Activated CD8-positive, alpha-beta memory T cell treated with anti-CD3 and anti-CD28 coated beads, Interleukin-2, amount 50 U/mL, for 1 hour (primary cell): Measurements from ENCODE around the gene AMFR.

Experiments
- DNase-seq: peaks from one replicate; pipeline ENCODE4 v3.0.0-alpha.2; 2020; ENCODE audit errors: extremely low read depth

The AMFR gene

GRCh38 chr16:56425439-56425832 lies at the start of gene AMFR:
TSS of gene AMFR (minus strand) at chr16:56425545. CDS start at chr16:56425327, 218 bp downstream.
- DNase-seq: no peak

DNA sequence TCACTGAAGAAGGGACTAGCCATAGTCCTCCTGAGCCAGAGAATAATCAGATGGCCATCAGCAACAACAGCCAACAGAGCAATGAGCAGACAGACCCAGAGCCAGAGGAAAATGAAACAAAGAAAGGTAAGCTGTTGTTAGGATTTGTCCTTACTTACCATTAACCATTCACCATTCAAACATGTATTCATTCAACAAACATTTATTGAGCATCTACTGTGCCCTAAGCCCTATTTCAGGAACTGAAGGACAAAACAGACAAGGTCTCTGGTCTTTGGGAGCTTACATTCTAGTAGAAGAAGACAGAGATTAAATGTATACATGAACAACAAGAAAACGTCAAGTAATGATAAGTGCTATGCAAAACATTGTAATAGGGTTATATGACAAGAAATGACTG lies 45.3 kb upstream of the AMFR start:
- DNase-seq: no peak

GRCh38 chr16:56470232-56470631 lies 44.9 kb upstream of the AMFR start:
- no peak for DNase-seq

DNA sequence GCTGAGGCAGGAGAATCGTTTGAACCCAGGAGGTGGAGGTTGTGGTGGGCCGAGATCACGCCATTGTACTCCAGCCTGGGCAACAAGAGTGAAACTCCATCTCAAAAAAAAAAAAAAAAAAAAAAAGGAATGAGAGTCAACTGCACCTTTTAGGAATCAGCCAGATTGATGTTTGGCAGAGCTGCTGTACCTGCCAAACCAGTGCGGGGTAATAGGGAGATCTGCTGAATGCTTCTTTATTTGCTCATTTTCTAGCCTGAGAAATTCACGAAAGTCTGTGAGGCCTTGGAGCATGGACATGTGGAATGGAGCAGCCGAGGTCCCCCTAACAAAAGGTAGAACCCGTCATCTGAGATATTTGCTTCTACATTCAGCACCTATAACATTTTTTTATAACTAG lies 44.4 kb upstream of the AMFR start:
- no peak for DNase-seq

- no peak for DNase-seq
These were observed 43.5 kb upstream of the AMFR start for GRCh38 chr16:56468800-56469199.

DNA sequence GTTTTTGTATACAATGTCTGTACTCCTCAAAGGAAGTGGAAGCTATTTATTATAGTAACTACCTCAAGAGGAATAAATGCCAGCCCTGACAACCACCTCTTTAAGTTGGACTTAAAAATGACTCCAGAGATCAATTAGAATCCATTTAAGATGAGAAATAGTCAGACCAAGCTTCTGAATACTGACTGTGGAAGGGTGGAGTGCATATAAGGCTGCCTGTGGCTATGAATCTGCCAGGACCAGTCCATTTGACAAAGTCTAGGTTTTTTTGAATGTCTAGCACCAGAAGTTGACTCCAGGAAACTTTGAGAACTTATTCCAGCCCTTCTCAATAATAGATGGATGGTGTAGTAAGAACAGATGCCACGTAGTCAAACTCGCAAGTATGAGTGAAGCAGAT lies 41.0 kb upstream of the AMFR start:
- no peak for DNase-seq

GRCh38 chr16:56463153-56463552 lies 37.8 kb upstream of the AMFR start:
- DNase-seq: no peak

DNA sequence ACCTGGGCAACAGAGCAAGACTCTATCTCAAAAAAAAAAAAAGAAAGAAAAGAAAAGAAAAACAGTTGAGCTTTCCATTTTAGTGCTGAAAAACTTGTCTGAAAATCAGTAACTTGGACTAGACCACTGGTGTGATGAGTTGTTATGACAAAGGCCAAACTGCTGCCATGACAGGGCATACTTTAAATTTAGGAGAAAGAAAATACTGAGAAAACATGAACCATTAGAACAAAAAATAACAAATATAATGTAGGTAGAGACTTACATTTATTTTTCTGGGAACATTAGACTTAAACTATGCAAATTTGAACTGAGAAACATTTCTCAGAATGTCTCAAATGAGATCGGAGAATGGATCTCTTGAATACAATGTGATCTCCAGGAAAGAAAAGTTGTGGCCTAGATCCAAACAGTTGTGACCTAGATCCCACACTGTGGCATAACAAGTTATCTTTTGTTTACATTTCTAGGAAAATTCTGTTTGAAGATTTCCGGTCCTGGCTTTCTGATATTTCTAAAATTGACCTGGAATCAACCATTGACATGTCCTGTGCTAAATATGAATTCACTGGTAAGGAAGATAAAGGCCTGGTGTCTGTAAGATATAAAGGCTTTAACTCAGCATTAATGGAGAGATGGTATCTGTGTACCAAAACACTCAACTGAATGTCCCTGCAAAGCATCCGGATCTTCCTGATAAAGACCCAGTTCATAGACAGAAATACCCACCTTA lies 36.9 kb upstream of the AMFR start:
- no peak for DNase-seq

- DNase-seq: no peak
These were observed 34.8 kb upstream of the AMFR start for GRCh38 chr16:56460101-56460500.

GRCh38 chr16:56457927-56458470 lies 32.7 kb upstream of the AMFR start:
- DNase-seq: no peak

GRCh38 chr16:56451753-56452689 lies 26.7 kb upstream of the AMFR start:
- DNase-seq: no peak

GRCh38 chr16:56450986-56451752 lies 25.8 kb upstream of the AMFR start, which contains the start of the genes NUDT21 and OGFOD1:
TSS of gene NUDT21 (minus strand) at chr16:56451332. CDS start at chr16:56451202, 130 bp downstream.
TSS of gene OGFOD1 (plus strand) at chr16:56451554. CDS start at chr16:56451613, 59 bp downstream.
- peak; percentile 84 for DNase-seq

DNA sequence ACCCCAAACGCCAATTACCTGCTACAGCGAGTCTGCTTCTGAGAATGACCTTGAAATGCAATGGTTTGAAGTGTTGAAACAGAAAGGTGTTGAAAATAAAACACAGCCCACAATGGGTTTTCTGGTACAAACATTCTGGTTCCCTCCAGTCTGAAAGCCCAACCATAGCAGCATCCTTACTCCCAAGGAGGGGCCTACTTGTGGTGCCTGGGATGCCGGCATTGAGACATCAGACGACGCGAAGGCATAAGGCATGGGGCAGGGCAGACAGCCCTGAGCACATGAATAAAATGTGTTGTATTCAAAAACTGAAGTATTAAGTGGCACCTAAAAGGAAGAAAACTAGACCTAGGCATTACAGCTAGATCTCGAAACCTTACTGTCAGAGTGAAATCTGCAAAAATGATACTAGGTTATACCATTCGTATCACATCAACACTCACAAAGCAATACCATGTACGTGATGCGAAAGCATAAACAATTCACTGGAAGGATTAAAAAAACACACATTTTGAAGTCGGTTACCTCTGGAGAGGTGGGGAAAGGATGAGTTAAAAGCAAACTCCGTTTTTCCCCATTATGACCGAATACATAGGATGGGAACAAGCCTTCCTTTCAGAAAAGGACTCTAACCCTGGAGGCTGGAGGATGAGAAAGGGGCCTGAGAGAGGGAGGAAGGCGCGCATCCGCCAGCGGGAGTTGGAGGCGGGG lies 25.1 kb upstream of the AMFR start:
- DNase-seq: no peak

DNA sequence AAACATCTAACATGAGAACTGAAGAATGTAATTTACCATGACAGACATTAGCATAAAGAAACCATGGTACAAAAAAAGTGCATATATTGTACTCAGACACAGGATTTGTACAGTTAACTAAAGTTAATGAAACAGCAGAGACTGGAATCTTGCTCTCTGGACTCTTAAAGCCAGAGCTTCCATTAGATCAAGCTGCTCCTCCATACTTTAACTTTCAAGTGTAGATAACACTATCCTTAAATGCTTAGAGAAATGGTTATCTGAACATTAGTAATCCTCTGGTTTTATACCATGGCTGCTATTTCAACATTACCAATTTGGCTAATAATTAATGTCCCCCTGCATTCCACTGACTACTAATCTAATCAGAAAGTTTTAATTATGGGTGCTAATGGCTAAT lies 22.7 kb upstream of the AMFR start:
- DNase-seq: no peak

- DNase-seq: no peak
These were observed 21.9 kb upstream of the AMFR start for GRCh38 chr16:56447286-56447685.

- no peak for DNase-seq
These were observed 12.7 kb upstream of the AMFR start for GRCh38 chr16:56438038-56438437.

- DNase-seq: no peak
These were observed 10.9 kb upstream of the AMFR start for GRCh38 chr16:56436258-56436657.

DNA sequence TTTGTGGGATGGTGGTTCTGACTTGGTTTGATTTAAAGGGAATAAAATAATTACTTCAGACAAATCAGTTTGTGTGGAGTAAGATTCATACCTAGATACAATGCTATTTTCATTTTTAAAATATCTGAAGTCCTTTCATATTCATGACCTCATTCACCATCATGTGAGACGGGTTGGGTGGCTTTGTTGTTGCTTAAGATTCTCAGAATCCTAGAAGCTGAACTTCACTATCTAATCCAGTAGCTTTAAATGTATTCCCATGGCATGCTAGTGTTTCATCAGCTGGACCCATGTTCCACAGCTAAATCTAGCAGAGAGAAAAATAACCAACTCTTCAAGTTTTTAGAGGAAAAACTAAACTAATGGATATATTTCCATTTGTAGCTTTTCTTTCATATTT lies 2.7 kb upstream of the AMFR start:
- no peak for DNase-seq

DNA sequence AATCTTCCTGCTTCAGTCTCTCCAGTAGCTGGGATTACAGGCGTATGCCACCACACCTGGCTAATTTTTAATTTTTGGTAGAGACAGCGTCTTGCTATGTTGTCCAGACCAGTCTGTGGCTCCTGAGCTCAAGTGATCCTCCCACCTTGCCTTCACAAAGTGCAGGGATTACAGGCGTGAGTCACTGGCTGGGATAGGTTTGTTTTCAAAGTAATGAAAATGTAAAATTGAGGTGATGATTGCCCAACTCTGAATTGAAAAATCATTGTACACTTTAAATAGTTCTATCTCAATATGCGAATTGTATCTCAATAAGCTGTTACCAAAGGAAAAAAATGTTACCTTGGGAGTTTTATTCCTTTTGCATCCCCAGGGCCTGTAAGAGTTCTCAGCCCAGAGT lies 1.2 kb upstream of the AMFR start:
- DNase-seq: no peak

DNA sequence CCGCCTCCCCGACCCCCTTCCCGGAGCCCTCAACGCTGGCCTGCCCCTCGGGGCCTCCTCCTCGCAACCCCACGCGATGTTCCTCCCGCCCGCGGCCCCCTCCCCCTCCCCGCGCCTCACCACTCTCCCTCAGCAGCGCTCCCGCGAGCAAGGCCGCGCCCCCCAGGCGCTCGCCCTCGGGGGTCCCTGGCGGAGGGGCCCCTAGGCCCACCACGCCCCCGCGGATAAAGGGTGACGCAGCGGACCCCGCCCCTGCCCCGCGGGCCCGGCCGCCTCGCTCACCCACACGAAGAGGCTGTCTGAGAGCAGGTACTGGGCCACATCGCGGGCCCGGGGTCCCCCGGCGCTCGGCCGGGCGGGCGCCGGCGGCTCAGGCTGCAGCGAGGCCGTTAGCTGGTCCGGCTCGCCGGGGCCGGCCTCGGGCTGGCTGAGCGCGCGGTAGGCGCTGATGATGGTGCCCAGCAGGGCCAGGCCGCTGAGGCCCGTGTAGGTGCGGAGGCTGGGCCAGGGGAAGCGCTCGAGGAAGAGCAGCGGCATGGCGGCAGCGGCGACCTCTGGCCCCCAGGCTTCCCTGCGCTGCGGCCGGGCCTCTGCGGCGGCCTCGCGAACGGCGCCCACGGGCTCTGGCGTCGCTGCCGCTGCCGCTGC lies 430 bp downstream of the AMFR start:
- no peak for DNase-seq

DNA sequence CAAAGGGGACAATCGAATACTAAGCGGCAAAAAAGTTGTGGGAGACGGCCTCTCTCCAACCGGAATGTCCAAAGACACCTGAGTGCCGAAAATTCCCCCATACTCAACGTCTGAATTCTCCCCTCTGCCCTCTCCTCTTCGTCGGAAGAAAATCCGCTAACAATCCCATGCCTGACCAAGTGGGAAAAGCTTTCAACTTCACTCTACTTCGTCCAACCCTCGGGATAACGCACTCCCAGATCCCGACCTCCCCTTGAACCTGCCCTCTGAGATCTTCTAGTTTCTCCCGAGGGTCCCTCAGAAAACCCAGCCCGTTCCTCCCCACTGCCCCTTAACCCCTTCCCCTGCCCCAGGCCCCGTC lies 961 bp downstream of the AMFR start:
- DNase-seq: no peak
